ENCODE results near the gene SLC16A7.

- TF ChIP-seq CTCF (IDR thresholded peaks at IDR 0.05; ENCODE audit: low read length), result no peak
- TF ChIP-seq EZH2 (IDR thresholded peaks at IDR 0.05; ENCODE audit: borderline replicate concordance, low read length), result no peak
Measured at GRCh38 chr12:59717436-59717835, 121.6 kb downstream of the SLC16A7 start.
